ENCODE results near the gene TCF4.

Gene TCF4

DNA sequence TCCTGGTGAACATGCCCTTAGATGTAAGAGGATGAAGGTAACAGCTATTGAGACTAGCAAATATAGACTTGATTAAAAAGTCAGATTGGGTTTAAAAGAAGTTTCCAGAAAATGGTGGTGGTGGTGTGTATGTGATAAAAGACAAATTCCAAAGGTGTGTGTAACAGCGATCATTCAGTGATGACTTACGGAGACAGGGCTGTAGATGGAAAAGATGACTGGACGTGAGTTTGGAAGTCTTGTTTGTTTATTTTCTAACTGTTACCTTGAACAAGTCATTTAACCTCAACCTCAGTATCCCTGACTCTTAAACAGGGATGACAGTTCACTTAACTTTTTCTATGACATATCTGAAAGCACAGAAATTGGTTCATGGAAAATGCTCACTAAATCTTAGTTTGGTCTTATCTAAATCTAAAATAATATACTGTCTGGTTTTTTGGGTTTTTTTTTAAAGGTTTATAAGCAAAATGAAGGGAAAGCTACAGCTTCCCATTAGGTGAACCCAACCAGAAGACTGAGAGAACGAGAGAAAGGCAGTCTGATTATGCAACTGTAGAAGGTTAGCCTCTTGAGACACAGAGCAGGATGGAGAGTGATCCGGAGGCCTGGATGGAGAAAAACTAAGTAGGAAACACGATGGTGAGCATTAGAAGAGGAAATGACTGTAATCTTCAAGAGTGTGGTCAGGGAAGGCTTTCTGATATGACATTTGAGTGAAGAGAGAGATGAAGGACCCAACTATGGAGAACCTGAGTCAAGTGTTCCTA, 71.9 kb downstream of the TCF4 start:
- intact Hi-C loops (cut with DNase I), result no loop called here
- DNase-seq, result no peak

- intact Hi-C loops (cut with DNase I), result no loop called here
- DNase-seq, result peak in 2 of 42 donors; percentile 16 to 21
Measured at GRCh38 chr18:55515214-55515613, 72.8 kb downstream of the TCF4 start.

DNA sequence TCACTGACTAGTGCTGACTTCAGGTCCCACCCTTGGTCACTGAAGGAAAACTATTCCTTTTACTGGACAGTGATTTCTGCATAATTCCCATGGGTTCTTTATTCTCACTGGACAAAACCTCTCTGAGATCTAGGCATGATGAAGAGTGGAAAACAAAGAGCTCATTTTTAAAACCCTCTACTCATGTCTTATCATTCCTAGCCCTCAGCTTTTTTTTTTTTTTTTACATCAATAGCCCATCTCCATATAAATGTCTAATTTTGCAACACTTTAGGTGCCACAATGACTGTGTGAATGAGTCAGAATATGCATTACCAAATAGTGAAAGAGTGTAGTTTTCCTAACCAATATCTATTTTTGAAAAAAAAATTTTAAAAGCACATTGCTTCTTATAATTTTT, 74.8 kb downstream of the TCF4 start:
- DNase-seq, result no peak
- intact Hi-C loops (cut with DNase I), result no loop called here

DNA sequence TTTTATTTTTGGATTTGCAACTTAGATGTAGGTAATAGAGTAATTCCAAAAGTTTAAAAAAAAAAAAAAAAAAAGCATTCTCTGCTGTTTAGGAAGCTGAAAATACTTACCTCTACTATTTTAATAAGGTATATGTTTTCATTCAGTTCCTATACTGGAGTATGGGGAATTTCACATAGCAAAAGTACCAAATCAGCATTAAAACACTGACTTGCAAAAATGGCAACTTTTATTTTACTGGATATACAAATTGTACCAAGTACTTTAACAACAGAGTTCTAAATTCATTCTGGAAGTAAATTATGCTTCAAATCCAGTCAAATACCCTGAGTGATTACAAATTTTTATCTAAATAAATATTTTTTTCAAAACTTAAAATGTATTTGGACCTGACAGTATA, 76.7 kb downstream of the TCF4 start:
- no peak for DNase-seq
- intact Hi-C loops (cut with DNase I), result no loop called here

- no peak for DNase-seq
- intact Hi-C loops (cut with DNase I), result no loop called here
Measured at GRCh38 chr18:55510809-55511208, 77.2 kb downstream of the TCF4 start.

DNA sequence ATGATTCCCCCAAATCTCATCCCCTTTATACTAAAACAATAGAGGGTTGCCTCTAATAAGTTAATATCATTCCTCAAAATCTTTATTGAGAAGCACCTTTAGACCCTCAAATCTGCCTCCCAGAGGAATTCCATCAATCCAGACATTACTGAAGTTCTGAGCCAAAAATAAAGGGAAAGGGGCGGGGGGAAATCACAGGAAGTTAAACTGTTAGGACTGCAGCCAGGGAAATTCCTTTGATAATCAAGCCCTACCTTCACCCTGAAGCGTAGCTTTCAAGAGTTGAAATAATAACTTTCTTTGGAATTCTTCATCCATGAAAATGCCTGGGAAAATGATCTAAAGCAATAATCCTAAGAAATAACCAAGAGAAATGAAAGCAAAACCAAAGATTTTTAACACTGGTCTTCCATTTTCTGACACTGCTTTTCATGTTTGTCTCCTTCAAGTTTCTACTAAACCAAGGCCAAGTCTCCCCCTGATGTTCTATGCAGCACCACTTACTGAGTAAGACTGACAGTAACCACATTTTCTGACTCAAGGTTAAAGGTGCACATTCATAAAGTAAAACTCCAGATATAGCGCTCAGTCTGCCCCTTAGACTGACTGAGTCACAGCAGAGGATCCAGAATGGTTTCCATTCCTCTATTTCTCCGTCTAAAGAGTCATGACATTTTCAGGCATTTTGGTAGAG, 78.2 kb downstream of the TCF4 start:
- intact Hi-C loops (cut with DNase I), result no loop called here

GRCh38 chr18:55508651-55509050, 79.3 kb downstream of the TCF4 start:
- intact Hi-C loops (cut with DNase I), result no loop called here
- no peak for DNase-seq

More for the DNA sequence above, 78.2 kb downstream of the TCF4 start:
- DNase-seq, result no peak

DNA sequence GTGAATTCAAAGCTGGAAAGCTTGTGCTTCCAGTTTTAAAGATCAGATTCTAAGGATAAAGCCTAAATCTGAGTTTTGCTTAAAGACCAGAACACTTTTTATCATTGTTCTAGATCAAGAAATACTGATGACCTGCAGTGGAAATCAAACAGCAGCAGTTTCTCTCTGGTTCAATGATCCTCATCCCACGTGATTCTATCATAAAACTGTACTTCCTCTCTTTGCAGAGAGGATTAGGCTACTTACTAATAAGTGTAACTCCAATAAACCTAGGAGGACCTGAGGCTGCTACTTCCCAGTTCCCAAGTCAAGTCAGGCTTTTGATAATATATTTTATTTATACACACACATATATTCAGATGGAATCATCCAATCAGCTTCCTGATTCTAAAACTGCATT, 81.9 kb downstream of the TCF4 start:
- intact Hi-C loops (cut with DNase I), result no loop called here
- DNase-seq, result no peak

DNA sequence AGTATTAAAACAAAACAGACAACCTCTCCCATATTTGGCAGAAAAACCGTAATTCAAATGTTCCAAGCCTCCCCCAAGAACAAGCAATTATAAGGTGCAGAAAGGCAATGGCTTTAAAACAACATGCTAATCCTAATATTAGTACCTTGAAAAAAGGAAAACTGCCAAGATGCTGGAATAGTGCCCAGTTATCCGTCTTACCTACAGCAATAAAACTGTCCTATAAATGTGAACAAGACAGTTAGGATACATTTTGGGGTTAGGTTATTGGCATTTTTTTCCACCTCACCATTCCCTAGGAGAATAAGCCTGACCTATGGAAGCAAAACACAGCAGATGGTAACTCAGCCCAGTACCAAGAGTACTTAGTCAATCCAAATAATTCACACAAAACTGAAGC, 83.2 kb downstream of the TCF4 start:
- DNase-seq, result no peak
- intact Hi-C loops (cut with DNase I), result no loop called here

DNA sequence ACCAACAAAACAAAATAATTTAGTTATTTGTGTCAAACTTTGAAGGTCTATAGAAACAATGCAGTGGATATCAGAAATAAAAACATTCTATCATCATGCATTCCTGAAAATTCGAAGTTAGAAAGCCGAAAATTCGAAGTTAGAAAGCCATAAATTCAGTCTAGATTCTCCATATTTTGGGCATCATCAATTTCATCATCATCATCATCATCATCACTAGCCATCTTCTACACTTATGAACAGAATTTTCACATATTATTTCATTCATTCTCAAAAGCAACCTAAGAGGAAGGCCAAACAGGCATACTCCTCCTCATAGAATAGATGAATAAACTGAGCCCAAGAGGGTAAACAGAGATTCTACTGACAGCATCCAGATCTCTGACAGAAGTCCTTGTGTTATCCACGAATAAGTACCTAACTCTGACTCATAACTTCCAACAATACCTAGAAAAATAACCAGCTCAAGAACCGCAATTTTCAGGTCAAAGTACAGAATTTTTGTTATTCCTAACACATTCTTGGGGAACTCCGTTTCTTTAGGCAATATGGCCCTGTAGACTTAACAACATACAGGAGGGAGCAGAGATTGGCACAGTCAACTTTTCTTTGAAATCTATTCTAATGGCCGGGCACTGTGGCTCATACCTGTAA, 84.7 kb downstream of the TCF4 start:
- no peak for DNase-seq
- intact Hi-C loops (cut with DNase I), result no loop called here

GRCh38 chr18:55501982-55502710, 85.8 kb downstream of the TCF4 start:
- no peak for DNase-seq
- intact Hi-C loops (cut with DNase I), result no loop called here

GRCh38 chr18:55501579-55501978, 86.4 kb downstream of the TCF4 start:
- intact Hi-C loops (cut with DNase I), result no loop called here
- DNase-seq, result no peak

- intact Hi-C loops (cut with DNase I), result no loop called here
- DNase-seq, result no peak
Measured at GRCh38 chr18:55500316-55501086, 87.5 kb downstream of the TCF4 start.

- intact Hi-C loops (cut with DNase I), result no loop called here
- DNase-seq, result no peak
Measured at GRCh38 chr18:55499526-55499925, 88.5 kb downstream of the TCF4 start.

GRCh38 chr18:55497825-55498403, 90.1 kb downstream of the TCF4 start:
- intact Hi-C loops (cut with DNase I), result no loop called here
- no peak for DNase-seq

GRCh38 chr18:55494899-55495298, 93.1 kb downstream of the TCF4 start:
- no peak for DNase-seq
- intact Hi-C loops (cut with DNase I), result no loop called here

GRCh38 chr18:55494441-55494840, 93.6 kb downstream of the TCF4 start:
- intact Hi-C loops (cut with DNase I), result no loop called here
- DNase-seq, result no peak

- DNase-seq, result no peak
- intact Hi-C loops (cut with DNase I), result no loop called here
Measured at GRCh38 chr18:55491616-55492015, 96.4 kb downstream of the TCF4 start.

Measured in head of caudate nucleus (tissue), 42 donors.